K562 (cell line): ENCODE data around the gene ODF2. TPM values are rescaled to one million over a fixed set of nuclear protein-coding genes. Genes with fewer than 3 reads are reported as not detected.

Source experiments
- ATAC-seq: fragments of 200-7000 bp; cut with Tn5 transposase; 3 replicates; pipeline ENCODE4 v1.9.1; 2020; ENCODE audit warnings: moderate library complexity
- BruUV-seq: library from RNA; stranded (reverse); fragments of 400-500 nt; replicated peaks from 2 replicates; lab custom pipeline; 2021; lab: Mats Ljungman, UMichigan
- CTCF ChIA-PET: fragments of 300-600 bp; formaldehyde crosslinking; extraction: SDS; loops from one replicate; lab custom pipeline; 2021; ENCODE audit warnings: low intra/inter-chr PET ratio; lab: Yijun Ruan, JAX
- POLR2A ChIA-PET: fragments of 300-600, 350-650 bp; sonication (Branson Sonifier 250); formaldehyde crosslinking; extraction: SDS; loops from one replicate; lab custom pipeline; 2021; ENCODE audit warnings: antibody characterized with exemption, inconsistent platforms; lab: Yijun Ruan, JAX
- DNase-seq, 4 experiments: peaks; one replicate each; pipeline versions ENCODE4 v3.0.0 to v3.0.0-alpha.2; 2011 to 2018; ENCODE audit warnings: low spot score in 3 of 4, mixed read lengths in 3 of 4; ENCODE audit errors: extremely low read depth in 1 of 4
- FAIRE-seq: peaks from 2 replicates; lab custom pipeline; 2011; peaks lifted over from hg19 to GRCh38; lab: Jason Lieb, UNC
- H2AFZ ChIP-seq: 2 replicates; pipeline ENCODE4 v1.6.0; 2011; ENCODE audit warnings: low read depth, low read length, control low read depth, inconsistent platforms
- H3K27ac ChIP-seq: fragments of 200-600 bp; 3 replicates; pipeline ENCODE4 v1.8.0; 2011; ENCODE audit warnings: low read depth, mild to moderate bottlenecking, control low read depth, inconsistent platforms, low read length, moderate library complexity, mixed read lengths; ENCODE audit errors: extremely low read depth
- H3K27me3 ChIP-seq, 2 experiments: fragments of 300-600 bp in 1 of 2; 2 replicates in 1 of 2; 3 replicates in 1 of 2; pipeline versions ENCODE4 v1.6.0 to v1.8.0; 2011; ENCODE audit warnings: inconsistent platforms in 2 of 2, low read length in 2 of 2, mild to moderate bottlenecking in 1 of 2, mixed read lengths in 1 of 2, moderate library complexity in 1 of 2; ENCODE audit not compliant: control insufficient read depth in 2 of 2, insufficient read depth in 2 of 2
- H3K36me3 ChIP-seq: fragments of 300-600 bp; 3 replicates; pipeline ENCODE4 v1.8.0; 2011; ENCODE audit warnings: mild to moderate bottlenecking, low read length, inconsistent platforms; ENCODE audit not compliant: control insufficient read depth, insufficient read depth
- H3K4me1 ChIP-seq, 2 experiments: fragments of 200-600 bp in 1 of 2; replicated peaks in 1 of 2; 2 replicates in 1 of 2; 3 replicates in 1 of 2; pipeline versions ENCODE4 v1.5.1 to v1.8.0; 2011; ENCODE audit warnings: inconsistent platforms in 2 of 2, low read length in 2 of 2, mild to moderate bottlenecking in 1 of 2, mixed read lengths in 1 of 2, moderate library complexity in 1 of 2; ENCODE audit not compliant: control insufficient read depth in 2 of 2, insufficient read depth in 2 of 2
- H3K4me2 ChIP-seq: 2 replicates; pipeline ENCODE4 v1.6.1; 2011; ENCODE audit warnings: low read length, control low read depth, inconsistent platforms, mixed read lengths; ENCODE audit not compliant: insufficient read depth
- H3K4me3 ChIP-seq: fragments of 200-600 bp; sonication (generic), shearing (Covaris generic); 2 replicates; pipeline ENCODE4 v1.5.1; 2016; ENCODE audit warnings: control low read depth, inconsistent platforms
- H3K79me2 ChIP-seq: fragments of 200-600 bp; 3 replicates; pipeline ENCODE4 v1.8.0; 2011; ENCODE audit warnings: low read length, inconsistent platforms; ENCODE audit not compliant: control insufficient read depth, insufficient read depth
- H3K9ac ChIP-seq, 2 experiments: 2 replicates each; pipeline versions ENCODE4 v1.6.0 to v1.6.1; 2011; ENCODE audit warnings: low read depth in 2 of 2, low read length in 2 of 2, control low read depth in 1 of 2, inconsistent platforms in 1 of 2, mild to moderate bottlenecking in 1 of 2, mixed read lengths in 1 of 2; ENCODE audit not compliant: insufficient read depth in 1 of 2
- H3K9me1 ChIP-seq: one replicate; pipeline ENCODE4 v1.6.0; 2011; ENCODE audit warnings: inconsistent platforms, mild to moderate bottlenecking, low read length, moderate library complexity; ENCODE audit not compliant: control insufficient read depth, insufficient read depth
- H3K9me3 ChIP-seq: replicated peaks from 2 replicates; pipeline ENCODE4 v1.5.1; 2011; ENCODE audit warnings: low read depth, low read length, inconsistent platforms; ENCODE audit not compliant: control insufficient read depth, insufficient read depth
- H4K20me1 ChIP-seq: replicated peaks from 2 replicates; pipeline ENCODE4 v1.6.1; 2011; ENCODE audit warnings: low read length, inconsistent platforms, mixed read lengths; ENCODE audit not compliant: control insufficient read depth, insufficient read depth
- BMI1 ChIP-seq: fragments of 150-350 bp; IDR thresholded peaks from 2 replicates; pipeline ENCODE4 v1.6.1; 2014; ENCODE audit warnings: low read length
- CBX3 ChIP-seq, 2 experiments: IDR thresholded peaks; 1 replicate in 1 of 2; 2 replicates in 1 of 2; pipeline ENCODE4 v1.6.1; 2012; ENCODE audit warnings: inconsistent platforms in 2 of 2, low read length in 2 of 2, borderline replicate concordance in 1 of 2, control low read depth in 1 of 2
- CBX8 ChIP-seq: fragments of 200-600 bp; sonication (generic); IDR thresholded peaks from 2 replicates; pipeline ENCODE4 v1.6.1; 2012; ENCODE audit warnings: borderline replicate concordance, mixed run types, low read depth, mild to moderate bottlenecking, moderate library complexity, mixed read lengths, low read length, control low read depth, inconsistent platforms; ENCODE audit not compliant: poor library complexity, severe bottlenecking; ENCODE audit errors: extremely low read depth
- CCAR2 ChIP-seq: fragments of 200-400 bp; formaldehyde crosslinking; IDR thresholded peaks from 2 replicates; pipeline ENCODE4 v1.6.1; 2017; ENCODE audit warnings: mild to moderate bottlenecking, low read depth, low read length
- DACH1 ChIP-seq: fragments of 450-650 bp; IDR thresholded peaks from 2 replicates; pipeline ENCODE4 v1.6.1; 2018; ENCODE audit not compliant: partially characterized antibody
- EP300 ChIP-seq: IDR thresholded peaks from 2 replicates; pipeline ENCODE4 v1.6.1; 2012; ENCODE audit warnings: low read length, improper control_type of control experiment
- FIP1L1 ChIP-seq: fragments of 200-400 bp; formaldehyde crosslinking; IDR thresholded peaks from 2 replicates; pipeline ENCODE4 v1.6.1; 2018; ENCODE audit warnings: mild to moderate bottlenecking, low read depth, low read length; ENCODE audit not compliant: poor library complexity, severe bottlenecking
- FOXA3 ChIP-seq, 2 experiments: fragments of 450-650 bp in 1 of 2; sonication (generic) in 1 of 2; formaldehyde crosslinking; IDR thresholded peaks in 1 of 2; conservative IDR thresholded peaks in 1 of 2; 2 replicates each; pipeline versions ENCODE4 v1.4.0 to v1.8.0; 2020 to 2022; ENCODE audit warnings: mild to moderate bottlenecking in 2 of 2, missing genetic modification reagents in 1 of 2
- HIVEP1 ChIP-seq: fragments of 250-450 bp; sonication (Bioruptor Pico); IDR thresholded peaks from 2 replicates; pipeline ENCODE4 v1.4.0; 2020; ENCODE audit warnings: mild to moderate bottlenecking
- ID3 ChIP-seq, 2 experiments: fragments of 250-450 bp in 1 of 2; fragments of 450-650 bp in 1 of 2; sonication (Bioruptor Pico) in 1 of 2; IDR thresholded peaks; 2 replicates each; pipeline versions ENCODE4 v1.6.1 to v1.8.0; 2016 to 2021; ENCODE audit warnings: mild to moderate bottlenecking in 2 of 2, moderate library complexity in 2 of 2, missing compliant biosample characterization in 1 of 2, missing genetic modification characterization in 1 of 2
- JUND ChIP-seq, 2 experiments: IDR thresholded peaks; 2 replicates in 1 of 2; 3 replicates in 1 of 2; pipeline ENCODE4 v1.6.1; 2011; ENCODE audit warnings: borderline replicate concordance in 2 of 2, low read depth in 2 of 2, low read length in 2 of 2, improper control_type of control experiment in 1 of 2, missing biosample characterization in 1 of 2, missing genetic modification characterization in 1 of 2, missing genetic modification reagents in 1 of 2
- KDM4B ChIP-seq, 2 experiments: fragments of 450-650 bp in 1 of 2; sonication (generic) in 1 of 2; IDR thresholded peaks; 2 replicates each; pipeline ENCODE4 v1.6.1; 2016 to 2017; ENCODE audit warnings: borderline replicate concordance in 2 of 2, antibody characterized with exemption in 1 of 2, low read depth in 1 of 2, mild to moderate bottlenecking in 1 of 2
- KHSRP ChIP-seq: fragments of 450-650 bp; IDR thresholded peaks from 2 replicates; pipeline ENCODE4 v1.6.1; 2017
- LARP7 ChIP-seq: fragments of 450-650 bp; IDR thresholded peaks from 2 replicates; pipeline ENCODE4 v1.6.1; 2016
- MED1 ChIP-seq: sonication (generic); formaldehyde crosslinking; IDR thresholded peaks from 2 replicates; pipeline ENCODE4 v1.8.1; 2023; ENCODE audit warnings: missing genetic modification reagents, borderline replicate concordance
- RCOR1 ChIP-seq, 2 experiments: IDR thresholded peaks; 2 replicates each; pipeline ENCODE4 v1.6.1; 2012; ENCODE audit warnings: low read depth in 2 of 2, low read length in 2 of 2, borderline replicate concordance in 1 of 2, improper control_type of control experiment in 1 of 2
- STAT5A ChIP-seq: IDR thresholded peaks from 2 replicates; pipeline ENCODE4 v1.6.1; 2012; ENCODE audit warnings: low read length, inconsistent platforms, borderline replicate concordance
- ZNF134 ChIP-seq: fragments of 250-450 bp; sonication (Bioruptor Pico); conservative IDR thresholded peaks from 2 replicates; pipeline ENCODE4 v1.4.0; 2020
- ZNF316 ChIP-seq: fragments of 450-650 bp; IDR thresholded peaks from 2 replicates; pipeline ENCODE4 v1.6.1; 2016
- ZNF639 ChIP-seq, 2 experiments: fragments of 200-800 bp in 1 of 2; sonication (Bioruptor generic) in 1 of 2; sonication (generic) in 1 of 2; formaldehyde crosslinking in 1 of 2; IDR thresholded peaks in 1 of 2; conservative IDR thresholded peaks in 1 of 2; 2 replicates each; pipeline versions ENCODE4 v1.5.0 to v1.6.1; 2016 to 2020; ENCODE audit warnings: missing compliant biosample characterization in 1 of 2, missing genetic modification characterization in 1 of 2, missing genetic modification reagents in 1 of 2
- ZNF766 ChIP-seq: fragments of 200-800 bp; sonication (Bioruptor generic); conservative IDR thresholded peaks from 2 replicates; pipeline ENCODE4 v1.6.1; 2016; ENCODE audit warnings: missing genetic modification characterization, missing compliant biosample characterization
- WGBS: fragments of 100-300 bp; shearing (Covaris generic); methylation state at CpG from one replicate; pipeline ENCODE4 v1.1.6; 2016; ENCODE audit warnings: low coverage, mixed read lengths; ENCODE audit not compliant: insufficient coverage; ENCODE audit errors: missing lambda C conversion rate; 5-methylcytosine and 5-hydroxymethylcytosine counted together
- in situ Hi-C: fragments of 300-500 bp; cut with MboI; formaldehyde crosslinking; loops from 4 replicates; pipeline ENCODE4 v1.15.0; 2018; ENCODE audit warnings: inconsistent platforms, mixed read lengths
- intact Hi-C: fragments of 100-400 bp; cut with micrococcal nuclease; formaldehyde crosslinking; loops from 2 replicates; pipeline ENCODE4 v1.14.2; 2022
- polyA plus RNA-seq, 8 experiments: library from polyadenylated mRNA; depleted of rRNA in 4 of 8; stranded (reverse) in 5 of 8; unstranded in 3 of 8; fragments of >200 nt; fragmentation: Nextera tagmentation in 2 of 8; fragmentation: Illumina TruSeq in 1 of 8; extraction: Ambion mirVana in 2 of 8; extraction: Trizol in 1 of 8; gene quantifications; 2 replicates each; pipeline versions ENCODE4 v1.2.1 to v1.2.3, GENCODE V29; 2011 to 2014; ENCODE audit warnings: inconsistent platforms in 1 of 8, missing spikeins in 1 of 8
- total RNA-seq, 7 experiments: library from RNA; depleted of rRNA in 6 of 7; stranded (reverse); fragments of >200 nt in 6 of 7; fragmentation: Illumina TruSeq in 2 of 7; extraction: Trizol in 2 of 7; gene quantifications; 2 replicates each; pipeline versions ENCODE4 v1.2.1 to v1.2.3, GENCODE V29; 2011 to 2021; ENCODE audit warnings: low replicate concordance in 1 of 7

The ODF2 gene
- total and polyA plus RNA-seq, 9 of the 15 experiments (the other 6 are each of a cell fraction or from before 2014, with no cell fraction given) = 16.5 to 83.2 (median 69.7) TPM

GRCh38 chr9:128469070-128469469 is 13.3 kb downstream of the ODF2 start:
- no peaks in the 10 kb centered on the region for H3K79me2 ChIP-seq
- in situ Hi-C loops (no loop called here), intact Hi-C loops (no loop called here)
- H3K36me3 ChIP-seq = peaks cover 63% of the 10 kb centered on the region
- FAIRE-seq = peak; percentile 65
- ChIA-PET CTCF (no interaction called here), POLR2A (interaction anchor here (0.6 to 1.8 kb wide), 8 partner anchors 9 to 781 kb away, joined by 3 to 9 read pairs (median 3); no protein-coding TSS in a partner anchor)
- H4K20me1 ChIP-seq = no peaks in the 10 kb centered on the region; the same call in 1 of the 2 replicates
- BruUV-seq = TSS peak; percentile 25
- peak in 3 of 4 experiments; percentile 23 to 33 (median 26) for DNase-seq
- H2AFZ ChIP-seq = no peak overlapping the region
- peak overlapping the region in 1 of 2 experiments; percentile 56; a peak in 1 of 4 replicates for H3K9ac ChIP-seq
- peak; percentile 41 for ATAC-seq
- H3K4me3 ChIP-seq = no peak overlapping the region
- no peak overlapping the region for H3K27ac ChIP-seq
- H3K4me2 ChIP-seq = no peak overlapping the region
- no peaks in the 10 kb centered on the region for H3K27me3 ChIP-seq
- H3K9me3 ChIP-seq = no peaks in the 10 kb centered on the region
- peaks cover 4% of the 10 kb centered on the region for H3K9me1 ChIP-seq
- 28% methylated on average over 7 of the region's 7 CpGs for WGBS
- H3K4me1 ChIP-seq = peaks cover 4 to 7% of the 10 kb centered on the region in 2 experiments; a peak in 4 of 5 replicates
- TF ChIP-seq CCAR2 = no peak
- TF ChIP-seq STAT5A = no peak
- TF ChIP-seq ID3 (CRISPR knock-in tag; IDR thresholded peaks at IDR 0.05) = no peak
- TF ChIP-seq ID3 (tag; IDR thresholded peaks at IDR 0.05) = no peak
- no peak for TF ChIP-seq CBX8
- TF ChIP-seq ZNF766 (CRISPR knock-in tag) = no peak
- no peak for TF ChIP-seq CBX3 (IDR thresholded peaks at IDR 0.05; ENCODE audit: borderline replicate concordance in 1 of 2, low read length in 2 of 2)
- no peak for TF ChIP-seq KDM4B (IDR thresholded peaks at IDR 0.05; ENCODE audit: borderline replicate concordance in 2 of 2, low read depth in 1 of 2)
- TF ChIP-seq HIVEP1 (CRISPR knock-in tag) = no peak
- 0 out of 2 replicates have a peak, but pooled peaks have one; percentile 13 for TF ChIP-seq EP300
- TF ChIP-seq FIP1L1 = no peak
- no peak for TF ChIP-seq DACH1
- TF ChIP-seq JUND (IDR thresholded peaks at IDR 0.05; ENCODE audit: borderline replicate concordance, low read depth, low read length) = peak; percentile 29; the same call in 1 of the 2 replicates
- no peak; the same call in 2 of the 3 replicates for TF ChIP-seq JUND (tag; IDR thresholded peaks at IDR 0.05; ENCODE audit: borderline replicate concordance, low read depth, low read length)
- TF ChIP-seq LARP7 = no peak
- no peak for TF ChIP-seq FOXA3 (CRISPR knock-in tag; conservative IDR thresholded peaks at IDR 0.05 in 1 of 2, IDR thresholded peaks at IDR 0.05 in 1 of 2)
- peak; percentile 65 for TF ChIP-seq ZNF316
- no peak for TF ChIP-seq KHSRP
- TF ChIP-seq BMI1 = no peak
- TF ChIP-seq ZNF134 (CRISPR knock-in tag) = no peak
- TF ChIP-seq MED1 (CRISPR knock-in tag) = no peak
- peak in 1 of 2 experiments; percentile 37; a peak in 1 of 4 replicates for TF ChIP-seq RCOR1 (IDR thresholded peaks at IDR 0.05; ENCODE audit: borderline replicate concordance in 1 of 2, low read depth in 2 of 2, low read length in 2 of 2)
- peak in 1 of 2 experiments; percentile 38; a peak in 1 of 4 replicates for TF ChIP-seq ZNF639 (CRISPR knock-in tag; conservative IDR thresholded peaks at IDR 0.05 in 1 of 2, IDR thresholded peaks at IDR 0.05 in 1 of 2)
